Epithelial cell of esophagus (primary cell): Measurements from ENCODE around the gene PHPT1.
"Not testable (repeated sequence)": the region's sequence is repeated elsewhere in the genome, so short reads cannot be mapped to it uniquely, and the experiment has no call there.

Source experiments
- DNase-seq: peaks from one replicate; pipeline ENCODE4 v3.0.0; 2010; ENCODE audit warnings: low read depth
- H3K4me3 ChIP-seq: 2 replicates; pipeline ENCODE4 v1.5.1; 2011; ENCODE audit warnings: mild to moderate bottlenecking, low read length, control low read depth
- CTCF ChIP-seq: IDR thresholded peaks from 2 replicates; pipeline ENCODE4 v1.5.1; 2011; ENCODE audit warnings: low read depth, mild to moderate bottlenecking, low read length, control low read depth, inconsistent platforms; ENCODE audit not compliant: insufficient read depth; ENCODE audit errors: missing control alignments

PHPT1 gene

GRCh38 chr9:136868644-136869043, 19.4 kb downstream of the PHPT1 start:
- DNase-seq = no peak
- no peak for TF ChIP-seq CTCF
- no peak overlapping the region for H3K4me3 ChIP-seq

GRCh38 chr9:136869611-136870010, 20.4 kb downstream of the PHPT1 start:
- DNase-seq, H3K4me3 ChIP-seq: not testable (repeated sequence)

GRCh38 chr9:136875155-136875554, 25.9 kb downstream of the PHPT1 start:
- no peak overlapping the region for H3K4me3 ChIP-seq
- no peak for DNase-seq
- TF ChIP-seq CTCF = no peak

- DNase-seq = no peak
- TF ChIP-seq CTCF = no peak
- H3K4me3 ChIP-seq = no peak overlapping the region
Observed at GRCh38 chr9:136876476-136876875, 27.3 kb downstream of the PHPT1 start.

- DNase-seq = no peak
- TF ChIP-seq CTCF = no peak
- H3K4me3 ChIP-seq = no peak overlapping the region
Observed at GRCh38 chr9:136880651-136881050, 31.4 kb downstream of the PHPT1 start.

GRCh38 chr9:136881691-136882108, 32.5 kb downstream of the PHPT1 start:
- TF ChIP-seq CTCF = no peak
- no peak overlapping the region for H3K4me3 ChIP-seq
- no peak for DNase-seq

- no peak for TF ChIP-seq CTCF
- peak; percentile 95 for DNase-seq
Observed at GRCh38 chr9:136882109-136882946, 33.1 kb downstream of the PHPT1 start.

GRCh38 chr9:136882947-136883283, 33.7 kb downstream of the PHPT1 start:
- H3K4me3 ChIP-seq = not testable (repeated sequence)

More at GRCh38 chr9:136882109-136882946, 33.1 kb downstream of the PHPT1 start:
- H3K4me3 ChIP-seq = no peak overlapping the region

GRCh38 chr9:136883670-136884069, 34.5 kb downstream of the PHPT1 start:
- DNase-seq, H3K4me3 ChIP-seq: not testable (repeated sequence)

More at GRCh38 chr9:136882947-136883283, 33.7 kb downstream of the PHPT1 start:
- not testable (repeated sequence) for DNase-seq
